K562 (cell line): ENCODE measurements around the gene CBX2. TPM values are rescaled to one million over a fixed set of nuclear protein-coding genes. Genes with fewer than 3 reads are reported as not detected.

Experiments used
- ATAC-seq: fragments of 200-7000 bp; cut with Tn5 transposase; 3 replicates; pipeline ENCODE4 v1.9.1; 2020; ENCODE audit warnings: moderate library complexity
- BruUV-seq: library from RNA; stranded (reverse); fragments of 400-500 nt; replicated peaks from 2 replicates; lab custom pipeline; 2021; lab: Mats Ljungman, UMichigan
- CTCF ChIA-PET: fragments of 300-600 bp; formaldehyde crosslinking; extraction: SDS; loops from one replicate; lab custom pipeline; 2021; ENCODE audit warnings: low intra/inter-chr PET ratio; lab: Yijun Ruan, JAX
- POLR2A ChIA-PET: fragments of 300-600, 350-650 bp; sonication (Branson Sonifier 250); formaldehyde crosslinking; extraction: SDS; loops from one replicate; lab custom pipeline; 2021; ENCODE audit warnings: antibody characterized with exemption, inconsistent platforms; lab: Yijun Ruan, JAX
- DNase-seq, 4 experiments: peaks; one replicate each; pipeline versions ENCODE4 v3.0.0 to v3.0.0-alpha.2; 2011 to 2018; ENCODE audit warnings: low spot score in 3 of 4, mixed read lengths in 3 of 4; ENCODE audit errors: extremely low read depth in 1 of 4
- FAIRE-seq: peaks from 2 replicates; lab custom pipeline; 2011; peaks lifted over from hg19 to GRCh38; lab: Jason Lieb, UNC
- H2AFZ ChIP-seq: 2 replicates; pipeline ENCODE4 v1.6.0; 2011; ENCODE audit warnings: low read depth, low read length, control low read depth, inconsistent platforms
- H3K27ac ChIP-seq: fragments of 200-600 bp; 3 replicates; pipeline ENCODE4 v1.8.0; 2011; ENCODE audit warnings: low read depth, mild to moderate bottlenecking, control low read depth, inconsistent platforms, low read length, moderate library complexity, mixed read lengths; ENCODE audit errors: extremely low read depth
- H3K27me3 ChIP-seq, 2 experiments: fragments of 300-600 bp in 1 of 2; 2 replicates in 1 of 2; 3 replicates in 1 of 2; pipeline versions ENCODE4 v1.6.0 to v1.8.0; 2011; ENCODE audit warnings: inconsistent platforms in 2 of 2, low read length in 2 of 2, mild to moderate bottlenecking in 1 of 2, mixed read lengths in 1 of 2, moderate library complexity in 1 of 2; ENCODE audit not compliant: control insufficient read depth in 2 of 2, insufficient read depth in 2 of 2
- H3K36me3 ChIP-seq: fragments of 300-600 bp; 3 replicates; pipeline ENCODE4 v1.8.0; 2011; ENCODE audit warnings: mild to moderate bottlenecking, low read length, inconsistent platforms; ENCODE audit not compliant: control insufficient read depth, insufficient read depth
- H3K4me1 ChIP-seq, 2 experiments: fragments of 200-600 bp in 1 of 2; replicated peaks in 1 of 2; 2 replicates in 1 of 2; 3 replicates in 1 of 2; pipeline versions ENCODE4 v1.5.1 to v1.8.0; 2011; ENCODE audit warnings: inconsistent platforms in 2 of 2, low read length in 2 of 2, mild to moderate bottlenecking in 1 of 2, mixed read lengths in 1 of 2, moderate library complexity in 1 of 2; ENCODE audit not compliant: control insufficient read depth in 2 of 2, insufficient read depth in 2 of 2
- H3K4me2 ChIP-seq: 2 replicates; pipeline ENCODE4 v1.6.1; 2011; ENCODE audit warnings: low read length, control low read depth, inconsistent platforms, mixed read lengths; ENCODE audit not compliant: insufficient read depth
- H3K4me3 ChIP-seq: fragments of 200-600 bp; sonication (generic), shearing (Covaris generic); 2 replicates; pipeline ENCODE4 v1.5.1; 2016; ENCODE audit warnings: control low read depth, inconsistent platforms
- H3K79me2 ChIP-seq: fragments of 200-600 bp; 3 replicates; pipeline ENCODE4 v1.8.0; 2011; ENCODE audit warnings: low read length, inconsistent platforms; ENCODE audit not compliant: control insufficient read depth, insufficient read depth
- H3K9ac ChIP-seq, 2 experiments: 2 replicates each; pipeline versions ENCODE4 v1.6.0 to v1.6.1; 2011; ENCODE audit warnings: low read depth in 2 of 2, low read length in 2 of 2, control low read depth in 1 of 2, inconsistent platforms in 1 of 2, mild to moderate bottlenecking in 1 of 2, mixed read lengths in 1 of 2; ENCODE audit not compliant: insufficient read depth in 1 of 2
- H3K9me1 ChIP-seq: one replicate; pipeline ENCODE4 v1.6.0; 2011; ENCODE audit warnings: inconsistent platforms, mild to moderate bottlenecking, low read length, moderate library complexity; ENCODE audit not compliant: control insufficient read depth, insufficient read depth
- H3K9me3 ChIP-seq: replicated peaks from 2 replicates; pipeline ENCODE4 v1.5.1; 2011; ENCODE audit warnings: low read depth, low read length, inconsistent platforms; ENCODE audit not compliant: control insufficient read depth, insufficient read depth
- H4K20me1 ChIP-seq: replicated peaks from 2 replicates; pipeline ENCODE4 v1.6.1; 2011; ENCODE audit warnings: low read length, inconsistent platforms, mixed read lengths; ENCODE audit not compliant: control insufficient read depth, insufficient read depth
- BCOR ChIP-seq: fragments of 450-650 bp; IDR thresholded peaks from 2 replicates; pipeline ENCODE4 v1.6.1; 2016
- CEBPZ ChIP-seq: fragments of 150-350 bp; IDR thresholded peaks from 2 replicates; pipeline ENCODE4 v1.6.1; 2014; ENCODE audit warnings: low read depth, mild to moderate bottlenecking, low read length, borderline replicate concordance
- MAFG ChIP-seq: fragments of 450-650 bp; conservative IDR thresholded peaks from 2 replicates; pipeline ENCODE4 v1.6.1; 2016; ENCODE audit warnings: missing genetic modification characterization, missing compliant biosample characterization
- RUNX1 ChIP-seq: sonication (generic); IDR thresholded peaks from 2 replicates; pipeline ENCODE4 v1.6.1; 2016; ENCODE audit warnings: antibody characterized with exemption, low read depth
- SMARCE1 ChIP-seq: fragments of 450-650 bp; IDR thresholded peaks from 2 replicates; pipeline ENCODE4 v1.7.1; 2016; ENCODE audit warnings: mild to moderate bottlenecking
- YBX1 ChIP-seq: fragments of 450-650 bp; IDR thresholded peaks from 2 replicates; pipeline ENCODE4 v1.7.1; 2016; ENCODE audit warnings: mild to moderate bottlenecking
- ZNF12 ChIP-seq: sonication (generic); formaldehyde crosslinking; IDR thresholded peaks from 2 replicates; pipeline ENCODE4 v1.4.0; 2020; ENCODE audit warnings: mild to moderate bottlenecking, missing genetic modification reagents
- ZNF217 ChIP-seq: sonication (generic); formaldehyde crosslinking; IDR thresholded peaks from 2 replicates; pipeline ENCODE4 v1.8.0; 2022; ENCODE audit warnings: mild to moderate bottlenecking, missing genetic modification reagents
- ZNF668 ChIP-seq: fragments of 250-450 bp; sonication (Bioruptor Pico); IDR thresholded peaks from 2 replicates; pipeline ENCODE4 v1.8.0; 2022; ENCODE audit warnings: mild to moderate bottlenecking, inconsistent platforms
- WGBS: fragments of 100-300 bp; shearing (Covaris generic); methylation state at CpG from one replicate; pipeline ENCODE4 v1.1.6; 2016; ENCODE audit warnings: low coverage, mixed read lengths; ENCODE audit not compliant: insufficient coverage; ENCODE audit errors: missing lambda C conversion rate; 5-methylcytosine and 5-hydroxymethylcytosine counted together
- in situ Hi-C: fragments of 300-500 bp; cut with MboI; formaldehyde crosslinking; loops from 4 replicates; pipeline ENCODE4 v1.15.0; 2018; ENCODE audit warnings: inconsistent platforms, mixed read lengths
- intact Hi-C: fragments of 100-400 bp; cut with micrococcal nuclease; formaldehyde crosslinking; loops from 2 replicates; pipeline ENCODE4 v1.14.2; 2022
- polyA plus RNA-seq, 8 experiments: library from polyadenylated mRNA; depleted of rRNA in 4 of 8; stranded (reverse) in 5 of 8; unstranded in 3 of 8; fragments of >200 nt; fragmentation: Nextera tagmentation in 2 of 8; fragmentation: Illumina TruSeq in 1 of 8; extraction: Ambion mirVana in 2 of 8; extraction: Trizol in 1 of 8; gene quantifications; 2 replicates each; pipeline versions ENCODE4 v1.2.1 to v1.2.3, GENCODE V29; 2011 to 2014; ENCODE audit warnings: inconsistent platforms in 1 of 8, missing spikeins in 1 of 8
- total RNA-seq, 7 experiments: library from RNA; depleted of rRNA in 6 of 7; stranded (reverse); fragments of >200 nt in 6 of 7; fragmentation: Illumina TruSeq in 2 of 7; extraction: Trizol in 2 of 7; gene quantifications; 2 replicates each; pipeline versions ENCODE4 v1.2.1 to v1.2.3, GENCODE V29; 2011 to 2021; ENCODE audit warnings: low replicate concordance in 1 of 7
- TF ChIP-seq, protein P1 (sequence below): sonication (generic); formaldehyde crosslinking; IDR thresholded peaks from 2 replicates; pipeline ENCODE4 v1.8.0; 2023; ENCODE audit warnings: mild to moderate bottlenecking, missing genetic modification reagents

CBX2 gene
- total and polyA plus RNA-seq, 9 of the 15 experiments (the other 6 are each of a cell fraction or from before 2014, with no cell fraction given), result 0.66 to 26.9 (median 13.9) TPM

GRCh38 chr17:79741401-79741750 is 36.6 kb upstream of the CBX2 start:
- FAIRE-seq (no peak), ATAC-seq (no peak), DNase-seq (no peak)
- Histone ChIP-seq H4K20me1 (0 out of 2 replicates have a peak, but pooled peaks cover 3% of the 10 kb centered on the region), H3K4me3 (no peak overlapping the region), H3K27ac (no peak overlapping the region), H3K4me2 (no peak overlapping the region), H3K9me1 (no peaks in the 10 kb centered on the region), H3K27me3 (peaks cover 29 to 43% of the 10 kb centered on the region in 2 experiments), H3K4me1 (peaks cover 2 to 35% of the 10 kb centered on the region in 2 experiments; a peak in 4 of 5 replicates), H3K79me2 (no peaks in the 10 kb centered on the region), H3K9ac (peak overlapping the region in 1 of 2 experiments; percentile 73; a peak in 2 of 4 replicates), H3K9me3 (no peaks in the 10 kb centered on the region), H2AFZ (no peak overlapping the region), H3K36me3 (no peaks in the 10 kb centered on the region)
- in situ Hi-C loops, result loop anchor here (10.0 kb wide), 1 partner anchor 173 kb away; no protein-coding TSS in a partner anchor
- no TSS peak for BruUV-seq
- CTCF ChIA-PET, result interaction anchor here (1.1 to 2.9 kb wide), 4 partner anchors 36 to 183 kb away, joined by 3 to 14 read pairs (median 7); partner anchors contain the start of gene CBX2
- 33% methylated on average over 5 of the region's 10 CpGs for WGBS
- intact Hi-C loops, result loop anchor here (5.0 to 10.0 kb wide), 2 partner anchors 36 to 93 kb away; partner anchors contain the start of genes CBX2 and CBX4
- POLR2A ChIA-PET, result interaction anchor here (0.9 to 1.0 kb wide), 3 partner anchors 36 to 98 kb away, joined by 3 read pairs; partner anchors contain the start of gene CBX4
- TF ChIP-seq ZNF217 (no peak), YBX1 (no peak), CEBPZ (no peak), RUNX1 (no peak), SMARCE1 (no peak), ZNF668 (CRISPR knock-in tag) (no peak), BCOR (no peak), ZNF12 (CRISPR knock-in tag) (no peak), MAFG (tag) (no peak)
- TF ChIP-seq, protein P1, sequence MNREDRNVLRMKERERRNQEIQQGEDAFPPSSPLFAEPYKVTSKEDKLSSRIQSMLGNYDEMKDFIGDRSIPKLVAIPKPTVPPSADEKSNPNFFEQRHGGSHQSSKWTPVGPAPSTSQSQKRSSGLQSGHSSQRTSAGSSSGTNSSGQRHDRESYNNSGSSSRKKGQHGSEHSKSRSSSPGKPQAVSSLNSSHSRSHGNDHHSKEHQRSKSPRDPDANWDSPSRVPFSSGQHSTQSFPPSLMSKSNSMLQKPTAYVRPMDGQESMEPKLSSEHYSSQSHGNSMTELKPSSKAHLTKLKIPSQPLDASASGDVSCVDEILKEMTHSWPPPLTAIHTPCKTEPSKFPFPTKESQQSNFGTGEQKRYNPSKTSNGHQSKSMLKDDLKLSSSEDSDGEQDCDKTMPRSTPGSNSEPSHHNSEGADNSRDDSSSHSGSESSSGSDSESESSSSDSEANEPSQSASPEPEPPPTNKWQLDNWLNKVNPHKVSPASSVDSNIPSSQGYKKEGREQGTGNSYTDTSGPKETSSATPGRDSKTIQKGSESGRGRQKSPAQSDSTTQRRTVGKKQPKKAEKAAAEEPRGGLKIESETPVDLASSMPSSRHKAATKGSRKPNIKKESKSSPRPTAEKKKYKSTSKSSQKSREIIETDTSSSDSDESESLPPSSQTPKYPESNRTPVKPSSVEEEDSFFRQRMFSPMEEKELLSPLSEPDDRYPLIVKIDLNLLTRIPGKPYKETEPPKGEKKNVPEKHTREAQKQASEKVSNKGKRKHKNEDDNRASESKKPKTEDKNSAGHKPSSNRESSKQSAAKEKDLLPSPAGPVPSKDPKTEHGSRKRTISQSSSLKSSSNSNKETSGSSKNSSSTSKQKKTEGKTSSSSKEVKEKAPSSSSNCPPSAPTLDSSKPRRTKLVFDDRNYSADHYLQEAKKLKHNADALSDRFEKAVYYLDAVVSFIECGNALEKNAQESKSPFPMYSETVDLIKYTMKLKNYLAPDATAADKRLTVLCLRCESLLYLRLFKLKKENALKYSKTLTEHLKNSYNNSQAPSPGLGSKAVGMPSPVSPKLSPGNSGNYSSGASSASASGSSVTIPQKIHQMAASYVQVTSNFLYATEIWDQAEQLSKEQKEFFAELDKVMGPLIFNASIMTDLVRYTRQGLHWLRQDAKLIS (CRISPR knock-in tag), result no peak
